HG03439 (cell line): ENCODE results near the gene OSTF1.

Experiments used
- ATAC-seq: cut with Tn5 transposase; IDR thresholded peaks from one replicate; pipeline ENCODE4 v1.9.1; 2021; ENCODE audit warnings: mild to moderate bottlenecking, moderate library complexity; ENCODE audit not compliant: unreplicated experiment

The OSTF1 gene

GRCh38 chr9:75117564-75117963 is 29.2 kb downstream of the OSTF1 start:
- no peak for ATAC-seq

GRCh38 chr9:75120686-75121085 is 32.4 kb downstream of the OSTF1 start:
- no peak for ATAC-seq

DNA sequence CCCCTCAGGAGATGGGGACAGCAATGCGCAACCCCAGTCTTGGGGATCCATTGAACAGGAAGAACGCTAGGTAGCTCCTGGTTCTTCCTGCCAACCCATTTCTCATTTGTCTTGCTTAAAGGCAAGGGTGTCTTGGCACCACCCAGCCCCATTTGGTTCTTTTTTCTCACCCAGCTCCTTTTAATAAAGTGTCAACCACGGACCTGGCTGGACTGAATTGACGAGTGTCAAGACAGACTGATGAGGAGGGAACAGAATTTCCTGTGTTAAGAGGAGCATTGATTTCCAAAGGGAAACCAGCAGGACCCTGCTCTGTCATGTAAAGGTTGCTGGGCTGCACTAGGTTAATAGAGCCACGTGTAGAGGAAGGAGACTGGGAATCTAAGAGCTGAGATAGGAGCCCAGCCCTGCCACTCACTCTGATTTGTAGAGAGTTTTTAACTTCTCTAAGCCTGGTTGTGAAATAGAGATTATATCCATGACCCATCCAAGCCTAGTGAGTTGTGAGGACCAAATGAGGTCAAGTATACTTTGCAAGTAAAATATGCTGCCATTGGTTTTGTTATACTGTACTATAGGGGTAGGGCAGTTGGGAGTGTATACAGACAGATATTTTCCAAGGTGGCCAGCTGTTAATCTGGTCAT is 33.7 kb downstream of the OSTF1 start:
- no peak for ATAC-seq

DNA sequence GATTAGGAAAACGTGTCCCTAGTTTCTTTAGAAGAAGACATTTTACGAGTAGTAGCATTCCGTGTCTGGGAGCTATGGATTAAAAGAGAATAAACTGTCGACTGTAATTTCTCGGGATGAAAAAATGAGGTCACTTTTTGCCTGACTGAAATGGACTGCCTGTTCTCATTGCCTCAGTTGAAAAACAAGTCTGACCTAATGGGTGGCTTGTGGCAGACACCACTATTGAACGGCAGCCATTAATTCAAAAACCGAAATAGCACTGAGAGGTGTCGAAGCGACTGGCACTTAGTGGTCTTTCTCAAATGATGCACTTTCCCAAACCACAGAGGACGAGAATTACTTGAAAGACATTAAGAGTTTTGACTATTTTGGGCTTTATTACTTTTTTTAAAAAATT is 35.4 kb downstream of the OSTF1 start:
- no peak for ATAC-seq

DNA sequence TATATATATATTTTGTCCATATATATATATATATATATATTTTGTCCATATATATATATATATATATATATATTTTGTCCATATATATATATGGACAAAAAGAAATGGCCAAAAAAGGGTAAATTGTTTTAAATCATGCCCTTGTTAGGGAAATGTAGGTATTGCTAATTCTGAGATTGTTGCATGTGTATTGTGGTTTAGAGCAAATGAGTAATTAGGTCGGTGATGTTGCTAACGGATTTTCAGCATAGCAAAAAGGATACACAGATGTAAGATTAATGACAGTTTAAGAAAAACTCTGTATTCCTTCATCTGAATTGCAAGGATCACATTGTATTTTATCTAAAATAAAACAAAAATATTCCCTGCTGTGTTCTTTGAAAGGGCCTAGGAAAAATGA is 40.2 kb downstream of the OSTF1 start:
- ATAC-seq = no peak

DNA sequence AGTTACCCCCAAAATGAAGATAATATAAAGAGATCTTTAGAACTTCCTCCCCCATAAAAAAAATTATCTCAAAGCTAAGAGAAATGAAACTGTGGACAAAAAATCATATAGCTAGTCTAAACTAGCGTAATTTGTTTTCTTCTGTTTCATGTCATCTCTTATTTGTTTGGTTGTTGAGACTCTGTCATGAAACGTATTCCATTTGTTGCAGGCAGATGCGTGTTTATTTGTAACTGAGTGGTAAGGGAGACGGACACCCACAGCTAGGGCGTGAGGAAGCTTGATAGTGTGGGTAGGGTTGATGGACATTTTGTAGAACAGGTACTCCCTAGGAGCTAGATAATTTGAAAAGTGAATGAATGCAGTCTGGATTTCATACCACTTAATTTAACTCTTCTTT is 41.9 kb downstream of the OSTF1 start:
- no peak for ATAC-seq

DNA sequence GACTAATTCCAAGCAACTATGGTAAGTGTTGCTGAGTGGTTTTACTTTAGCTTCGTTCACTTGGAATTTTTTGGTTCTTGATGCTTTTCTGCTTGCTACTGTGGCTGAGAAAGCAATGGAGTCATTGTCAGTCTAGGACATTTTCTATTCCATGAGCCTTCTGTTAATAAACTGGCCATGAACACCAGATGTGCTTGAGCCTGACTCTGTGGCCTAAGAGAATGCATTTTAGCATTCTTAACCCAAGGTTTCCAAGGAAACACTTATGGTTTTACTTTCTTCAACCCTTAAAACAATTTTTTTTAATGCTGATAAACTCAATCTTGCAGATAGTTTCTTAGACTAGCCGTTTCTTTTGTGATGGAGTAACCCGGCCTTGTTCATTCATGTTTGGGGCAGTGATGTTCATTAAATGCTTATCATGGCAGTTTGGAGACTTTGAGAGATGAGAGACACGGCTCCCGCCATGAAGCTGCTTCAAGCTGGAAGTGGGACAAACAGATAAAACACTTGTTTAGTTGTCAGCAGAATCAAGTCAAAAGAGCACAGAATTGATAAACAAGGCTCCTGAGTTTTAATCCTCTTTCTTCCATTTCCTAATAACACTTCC is 42.4 kb downstream of the OSTF1 start:
- ATAC-seq = no peak

GRCh38 chr9:75131700-75132099 is 43.4 kb downstream of the OSTF1 start:
- ATAC-seq = no peak

- no peak for ATAC-seq
Measured at GRCh38 chr9:75132244-75132643, 43.9 kb downstream of the OSTF1 start.

DNA sequence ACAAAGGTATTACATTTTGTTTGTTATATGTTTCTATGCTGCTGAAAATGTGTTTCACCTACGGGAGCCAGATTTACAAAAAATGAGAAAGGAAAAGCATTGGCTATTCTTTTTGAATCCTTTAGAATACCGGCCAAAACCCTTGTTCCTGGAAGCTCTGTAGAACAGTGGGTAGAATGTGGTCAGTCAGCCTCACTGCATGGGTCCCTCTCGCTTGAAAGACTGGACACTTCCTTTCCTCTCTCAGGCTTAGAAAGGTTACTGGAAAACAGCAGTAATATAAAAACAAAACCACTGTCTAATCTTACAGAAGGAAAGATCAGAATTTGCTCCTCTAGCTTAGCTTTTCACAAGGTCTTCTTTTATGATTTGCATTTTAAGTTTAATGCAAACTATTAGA is 45.1 kb downstream of the OSTF1 start:
- ATAC-seq = no peak

DNA sequence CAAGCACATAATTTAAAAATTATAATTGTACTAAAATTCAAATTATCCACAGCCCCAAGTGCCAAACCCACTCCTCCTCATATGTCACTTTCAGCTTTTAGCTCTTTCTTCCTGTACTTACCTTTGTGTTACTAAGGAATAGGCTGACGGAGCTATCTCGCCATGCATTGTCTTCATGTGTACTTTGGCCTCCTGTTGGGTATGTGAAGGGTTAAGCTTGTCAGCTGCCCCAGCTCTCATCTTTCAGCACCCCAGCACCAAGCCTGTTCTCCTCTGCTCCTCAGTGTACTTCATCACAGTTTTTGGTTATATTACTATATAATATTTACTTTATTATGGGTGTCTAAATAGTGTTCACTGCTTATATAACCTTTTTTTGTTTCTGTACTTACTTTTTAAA is 46.2 kb downstream of the OSTF1 start:
- ATAC-seq = no peak

GRCh38 chr9:75138260-75139040 is 50.1 kb downstream of the OSTF1 start:
- ATAC-seq = no peak

GRCh38 chr9:75139201-75139600 is 50.9 kb downstream of the OSTF1 start:
- ATAC-seq = no peak

DNA sequence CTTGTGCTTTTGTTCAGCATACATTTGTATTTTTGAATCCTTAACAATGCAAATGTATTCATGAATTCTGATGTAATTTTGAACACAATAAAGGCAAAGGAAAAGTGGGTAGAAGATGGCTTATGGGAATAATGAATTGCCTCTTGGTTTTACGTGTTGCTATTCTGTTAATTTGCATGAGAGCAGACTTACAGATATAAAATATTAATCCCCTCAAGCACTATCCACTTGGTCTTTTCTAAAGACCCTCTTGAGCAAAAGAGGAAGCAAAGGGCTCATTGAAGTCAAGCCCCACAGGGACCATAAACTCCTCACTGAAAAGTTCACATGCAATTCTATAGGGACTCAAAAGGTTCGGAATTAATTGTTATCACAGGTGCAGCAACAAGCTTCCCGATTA is 51.9 kb downstream of the OSTF1 start:
- ATAC-seq = no peak

- ATAC-seq = no peak
Measured at GRCh38 chr9:75142202-75142601, 53.9 kb downstream of the OSTF1 start.

DNA sequence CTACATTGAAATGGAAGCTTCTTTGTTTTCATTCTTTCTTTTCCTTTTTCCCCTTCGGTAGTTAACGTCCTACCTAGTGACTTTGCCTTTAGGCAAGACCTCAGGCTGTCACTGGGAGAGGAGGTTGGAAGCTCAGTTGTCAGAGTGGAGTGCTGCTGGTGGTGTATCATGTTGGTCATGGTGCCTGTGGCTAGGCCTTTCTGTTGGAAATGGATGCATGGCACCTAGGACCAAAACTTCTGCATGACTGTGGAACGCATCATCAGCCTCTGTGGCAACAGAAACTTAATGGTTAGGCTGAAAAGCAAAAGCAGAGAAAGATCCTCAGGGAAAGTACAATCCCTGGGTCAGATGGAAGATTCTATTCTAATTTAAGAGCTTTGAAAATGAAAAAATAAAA is 57.9 kb downstream of the OSTF1 start:
- ATAC-seq = no peak

DNA sequence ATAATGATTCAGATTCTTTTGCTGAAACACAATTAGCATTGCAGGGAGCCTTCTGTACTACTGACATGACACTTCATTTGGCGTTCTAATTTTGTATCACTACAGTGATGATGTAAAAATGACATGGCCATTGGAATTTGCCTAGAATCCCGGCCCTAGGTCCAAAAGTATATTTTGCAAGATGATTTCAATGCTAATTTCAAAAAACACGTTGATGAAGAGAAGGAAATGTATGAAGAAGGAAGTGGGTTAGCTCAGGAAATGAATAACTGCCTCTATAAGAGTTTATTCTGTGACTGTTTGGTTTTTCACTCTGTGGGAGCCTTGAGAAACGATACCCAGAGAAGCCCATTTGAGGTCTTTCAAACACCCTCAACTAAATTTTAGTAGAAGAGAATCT is 59.3 kb downstream of the OSTF1 start:
- no peak for ATAC-seq

DNA sequence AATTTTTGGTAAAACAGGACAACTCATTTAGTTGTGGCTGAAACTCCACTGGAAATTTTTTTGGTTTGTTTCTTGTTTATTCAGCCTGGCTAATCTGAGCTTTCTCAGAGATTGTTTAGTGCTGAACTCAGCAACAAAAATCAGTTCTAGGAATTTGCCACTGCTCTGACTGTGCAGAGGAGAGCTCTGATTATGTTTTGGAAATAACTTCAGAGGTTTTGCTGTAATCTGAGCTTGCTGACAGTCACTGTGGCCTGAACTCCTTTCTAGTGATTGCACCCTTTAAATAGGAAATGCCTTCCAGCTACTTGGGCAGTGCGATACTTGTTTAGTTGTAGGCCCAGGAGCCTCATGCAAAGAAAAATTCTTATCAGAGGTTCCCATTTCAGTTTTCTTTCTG is 60.2 kb downstream of the OSTF1 start:
- no peak for ATAC-seq

DNA sequence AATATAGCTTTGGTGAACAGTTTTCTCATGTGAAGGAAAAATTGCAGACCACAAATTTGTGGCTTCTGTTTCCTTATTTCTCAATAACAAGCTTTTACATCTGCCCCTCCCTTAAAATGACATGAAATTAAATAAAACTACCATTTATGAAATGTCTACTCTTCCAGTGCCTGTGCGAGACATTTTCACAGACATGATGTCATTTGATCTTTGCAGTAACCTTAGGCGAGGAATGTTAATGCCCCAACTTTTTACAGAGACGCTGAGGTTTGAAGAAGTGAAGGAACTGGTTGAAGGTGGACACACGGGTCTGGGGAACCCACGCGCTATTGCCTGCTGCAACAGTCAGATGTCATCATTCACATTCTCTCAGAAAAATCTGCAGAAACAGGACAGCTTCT is 61.5 kb downstream of the OSTF1 start:
- no peak for ATAC-seq

GRCh38 chr9:75150512-75150911 is 62.2 kb downstream of the OSTF1 start:
- no peak for ATAC-seq

- ATAC-seq = no peak
Measured at GRCh38 chr9:75152416-75152815, 64.1 kb downstream of the OSTF1 start.

- ATAC-seq = no peak
Measured at GRCh38 chr9:75156858-75157257, 68.5 kb downstream of the OSTF1 start.
